Breast epithelium (tissue), 3 donors: ENCODE results near the gene LIN7A.

Experiments used
- POLR2A ChIP-seq: fragments of 450-650 bp; IDR thresholded peaks from one replicate; pipeline ENCODE4 v1.6.1; 2016; ENCODE audit warnings: antibody characterized with exemption, mild to moderate bottlenecking, moderate library complexity
- POLR2AphosphoS5 ChIP-seq, 3 donors: sonication (generic); formaldehyde crosslinking; IDR thresholded peaks; one replicate each; pipeline ENCODE4 v1.6.1; 2017; ENCODE audit warnings: antibody characterized with exemption in 3 of 3
- TF ChIP-seq, protein P1 (sequence below), 3 donors: fragments of 450-650 bp; IDR thresholded peaks; one replicate each; pipeline ENCODE4 v1.5.1; 2016 to 2017; ENCODE audit warnings: antibody characterized with exemption in 3 of 3, mild to moderate bottlenecking in 3 of 3, moderate library complexity in 3 of 3

DNA sequence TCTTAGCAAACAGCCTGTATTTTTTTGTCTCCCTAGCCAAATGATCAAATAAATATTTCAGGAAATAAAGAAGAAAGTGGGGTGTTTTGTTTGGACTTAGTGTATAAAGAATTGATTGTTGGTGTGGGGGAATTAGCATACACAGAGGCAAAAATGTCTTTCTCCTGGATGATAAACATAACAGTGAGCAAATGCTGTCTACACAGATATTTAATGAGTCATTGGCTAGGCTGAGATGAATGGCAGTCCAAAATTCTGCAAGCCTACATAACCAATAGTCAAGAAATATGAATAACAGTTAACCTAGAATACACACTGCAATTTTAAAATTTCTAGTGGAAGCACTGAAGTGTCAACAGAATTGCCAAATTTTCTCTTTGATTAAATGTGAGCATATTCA, 185.3 kb downstream of the LIN7A start:
- TF ChIP-seq, protein P1, sequence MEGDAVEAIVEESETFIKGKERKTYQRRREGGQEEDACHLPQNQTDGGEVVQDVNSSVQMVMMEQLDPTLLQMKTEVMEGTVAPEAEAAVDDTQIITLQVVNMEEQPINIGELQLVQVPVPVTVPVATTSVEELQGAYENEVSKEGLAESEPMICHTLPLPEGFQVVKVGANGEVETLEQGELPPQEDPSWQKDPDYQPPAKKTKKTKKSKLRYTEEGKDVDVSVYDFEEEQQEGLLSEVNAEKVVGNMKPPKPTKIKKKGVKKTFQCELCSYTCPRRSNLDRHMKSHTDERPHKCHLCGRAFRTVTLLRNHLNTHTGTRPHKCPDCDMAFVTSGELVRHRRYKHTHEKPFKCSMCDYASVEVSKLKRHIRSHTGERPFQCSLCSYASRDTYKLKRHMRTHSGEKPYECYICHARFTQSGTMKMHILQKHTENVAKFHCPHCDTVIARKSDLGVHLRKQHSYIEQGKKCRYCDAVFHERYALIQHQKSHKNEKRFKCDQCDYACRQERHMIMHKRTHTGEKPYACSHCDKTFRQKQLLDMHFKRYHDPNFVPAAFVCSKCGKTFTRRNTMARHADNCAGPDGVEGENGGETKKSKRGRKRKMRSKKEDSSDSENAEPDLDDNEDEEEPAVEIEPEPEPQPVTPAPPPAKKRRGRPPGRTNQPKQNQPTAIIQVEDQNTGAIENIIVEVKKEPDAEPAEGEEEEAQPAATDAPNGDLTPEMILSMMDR (IDR thresholded peaks at IDR 0.05): no peak
- TF ChIP-seq POLR2AphosphoS5 (IDR thresholded peaks at IDR 0.05) (no peak), POLR2A (no peak)
